ENCODE data around the gene COLEC11.

- TF ChIP-seq ZNF8 (CRISPR knock-in tag; IDR thresholded peaks at IDR 0.05) (peak; percentile 44; the same call in 1 of the 2 replicates), ARNTL (CRISPR knock-in tag; IDR thresholded peaks at IDR 0.05; ENCODE audit: borderline replicate concordance, low read depth) (no peak), ZNF70 (CRISPR knock-in tag; IDR thresholded peaks at IDR 0.05) (no peak; the same call in 1 of the 2 replicates), PPARA (CRISPR knock-in tag; IDR thresholded peaks at IDR 0.05; ENCODE audit: borderline replicate concordance) (no peak), PATZ1 (CRISPR knock-in tag; IDR thresholded peaks at IDR 0.05; ENCODE audit: borderline replicate concordance) (0 out of 2 replicates have a peak, but pooled peaks have one; percentile 61), ZC3H10 (CRISPR knock-in tag; IDR thresholded peaks at IDR 0.05) (no peak), RARB (CRISPR knock-in tag; IDR thresholded peaks at IDR 0.05) (no peak), TCF4 (CRISPR knock-in tag; IDR thresholded peaks at IDR 0.05; ENCODE audit: borderline replicate concordance) (no peak; the same call in none of the 2 replicates), CSDC2 (CRISPR knock-in tag; IDR thresholded peaks at IDR 0.05) (peak; percentile 83; the same call in 1 of the 2 replicates), ESRRG (CRISPR knock-in tag; IDR thresholded peaks at IDR 0.05) (no peak), ZFP3 (CRISPR knock-in tag; IDR thresholded peaks at IDR 0.05) (peak; percentile 66), ZFP30 (CRISPR knock-in tag; IDR thresholded peaks at IDR 0.05) (peak; percentile 20; the same call in 1 of the 2 replicates), TSHZ2 (CRISPR knock-in tag; IDR thresholded peaks at IDR 0.05) (no peak; the same call in 1 of the 2 replicates)
These were observed at the start of gene COLEC11 for GRCh38 chr2:3594493-3595281.
